H1 (cell line): Measurements from ENCODE around the gene RBP5. TPM values are rescaled to one million over a fixed set of nuclear protein-coding genes. Genes with fewer than 3 reads are reported as not detected.

Experiments
- CBX5 ChIP-seq: fragments of 300-800, 300-1000 bp; sonication (generic); IDR thresholded peaks from 2 replicates; pipeline ENCODE4 v1.7.1; 2016; ENCODE audit warnings: antibody characterized with exemption, low read length, low read depth
- CEBPB ChIP-seq: IDR thresholded peaks from 2 replicates; pipeline ENCODE4 v1.6.1; 2012; ENCODE audit warnings: low read depth, low read length
- EZH2 ChIP-seq: fragments of 200-600 bp; sonication (generic); IDR thresholded peaks from 2 replicates; pipeline ENCODE4 v1.7.1; 2012; ENCODE audit warnings: low read depth, mild to moderate bottlenecking, moderate library complexity, low read length, inconsistent platforms; ENCODE audit not compliant: severe bottlenecking
- KDM4A ChIP-seq: IDR thresholded peaks from one replicate; pipeline ENCODE4 v1.7.1; 2012; ENCODE audit warnings: low read depth, mild to moderate bottlenecking, moderate library complexity, low read length, inconsistent platforms; ENCODE audit not compliant: severe bottlenecking
- RBBP5 ChIP-seq: IDR thresholded peaks from 2 replicates; pipeline ENCODE4 v1.7.1; 2012; ENCODE audit warnings: low read depth, mild to moderate bottlenecking, inconsistent platforms, low read length, moderate library complexity, borderline replicate concordance
- SUZ12 ChIP-seq: fragments of 200-600 bp; sonication (generic); IDR thresholded peaks from 2 replicates; pipeline ENCODE4 v1.6.1; 2012; ENCODE audit warnings: mild to moderate bottlenecking, inconsistent platforms, low read length, moderate library complexity, mixed read lengths
- TEAD4 ChIP-seq: IDR thresholded peaks from 2 replicates; pipeline ENCODE4 v1.6.1; 2012; ENCODE audit warnings: low read depth, low read length, inconsistent platforms, mixed read lengths
- polyA plus RNA-seq, 7 experiments: library from polyadenylated mRNA; depleted of rRNA in 3 of 7; stranded (reverse) in 5 of 7; unstranded in 2 of 7; fragments of >200 nt in 5 of 7; fragments of 200-250 nt in 2 of 7; gene quantifications; 1 replicate in 5 of 7; 2 replicates in 1 of 7; 4 replicates in 1 of 7; pipeline versions ENCODE4 v1.2.1 to v1.2.3, GENCODE V29; 2011 to 2013; ENCODE audit warnings: missing spikeins in 2 of 7, mixed read lengths in 2 of 7
- total RNA-seq: library from RNA; stranded (reverse); fragmentation: NEBNext Ultra II Directional; extraction: Animal tissue kit (Norgen Biotek cat#: 25700); gene quantifications from 2 replicates; pipeline ENCODE4 v1.2.1, GENCODE V29; 2021

Gene RBP5
- total and polyA plus RNA-seq, 2 of the 8 experiments (the other 6 are each of a cell fraction or from before 2014, with no cell fraction given) = 1.2 to 1.9 TPM

DNA sequence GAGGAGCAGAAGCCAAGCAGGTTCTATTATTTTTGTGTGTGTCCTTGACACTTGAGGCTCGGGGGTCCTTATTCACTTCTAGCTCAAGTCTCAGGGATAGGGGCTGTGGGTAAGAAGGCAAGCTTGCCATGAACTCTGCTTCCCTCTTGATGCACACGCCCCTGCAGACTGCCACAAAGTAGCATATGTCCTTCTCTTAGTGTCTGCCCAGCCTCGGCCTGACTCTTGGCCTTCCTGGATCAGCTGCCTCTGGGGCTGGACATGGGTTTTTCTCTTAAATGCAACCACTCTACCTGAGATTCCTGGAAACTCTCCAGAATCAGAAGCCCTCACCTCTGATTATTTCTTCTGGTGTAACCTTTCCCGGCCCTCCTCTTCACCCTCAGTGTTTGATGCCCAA, 32.6 kb upstream of the RBP5 start (continued):
- TF ChIP-seq CEBPB (no peak), EZH2 (no peak), SUZ12 (no peak), RBBP5 (no peak), KDM4A (no peak), TEAD4 (no peak), CBX5 (no peak)
- TF ChIP-seq, all 59 proteins: peak for 0
